ENCODE data around the gene PISD.

DNA sequence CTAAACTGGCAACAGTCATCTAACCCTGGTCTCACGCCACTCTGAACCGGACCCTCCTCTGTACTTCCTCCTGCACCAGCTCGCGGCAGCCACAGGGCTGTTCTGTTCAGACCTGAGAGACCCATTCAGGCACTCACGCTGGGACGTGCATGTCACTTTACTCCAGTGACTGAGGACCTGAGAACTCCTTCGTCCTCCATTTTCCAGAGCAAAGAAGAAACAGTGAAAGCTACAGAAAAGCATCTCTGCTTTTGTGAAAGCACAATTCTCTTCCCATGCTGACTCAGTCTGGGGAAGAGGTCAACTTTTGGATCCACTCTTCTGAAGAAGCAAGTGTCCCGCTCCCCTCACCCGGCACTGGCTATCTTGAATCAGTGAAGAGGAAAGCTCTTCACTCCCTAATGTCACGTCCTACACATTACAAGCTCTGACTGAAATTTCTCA, 24.5 kb downstream of the PISD start:
- peak in 1 of 2 donors; percentile 20 for TF ChIP-seq POLR2A (IDR thresholded peaks at IDR 0.05)
- TF ChIP-seq, protein P1, sequence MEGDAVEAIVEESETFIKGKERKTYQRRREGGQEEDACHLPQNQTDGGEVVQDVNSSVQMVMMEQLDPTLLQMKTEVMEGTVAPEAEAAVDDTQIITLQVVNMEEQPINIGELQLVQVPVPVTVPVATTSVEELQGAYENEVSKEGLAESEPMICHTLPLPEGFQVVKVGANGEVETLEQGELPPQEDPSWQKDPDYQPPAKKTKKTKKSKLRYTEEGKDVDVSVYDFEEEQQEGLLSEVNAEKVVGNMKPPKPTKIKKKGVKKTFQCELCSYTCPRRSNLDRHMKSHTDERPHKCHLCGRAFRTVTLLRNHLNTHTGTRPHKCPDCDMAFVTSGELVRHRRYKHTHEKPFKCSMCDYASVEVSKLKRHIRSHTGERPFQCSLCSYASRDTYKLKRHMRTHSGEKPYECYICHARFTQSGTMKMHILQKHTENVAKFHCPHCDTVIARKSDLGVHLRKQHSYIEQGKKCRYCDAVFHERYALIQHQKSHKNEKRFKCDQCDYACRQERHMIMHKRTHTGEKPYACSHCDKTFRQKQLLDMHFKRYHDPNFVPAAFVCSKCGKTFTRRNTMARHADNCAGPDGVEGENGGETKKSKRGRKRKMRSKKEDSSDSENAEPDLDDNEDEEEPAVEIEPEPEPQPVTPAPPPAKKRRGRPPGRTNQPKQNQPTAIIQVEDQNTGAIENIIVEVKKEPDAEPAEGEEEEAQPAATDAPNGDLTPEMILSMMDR (IDR thresholded peaks at IDR 0.05): peak in 2 of 6 experiments; percentile 1 to 4

All from Peyer's patch (tissue), 4 donors.